A673 (cell line): ENCODE results near the gene PCDHGB4. TPM values are rescaled to one million over a fixed set of nuclear protein-coding genes. Genes with fewer than 3 reads are reported as not detected.
A peak's percentile ranks its signal among the peaks of the same experiment; 100 is the strongest.

Experiments
- BruUV-seq: library from RNA; stranded (reverse); fragments of 400-500 nt; replicated peaks from 2 replicates; lab custom pipeline; 2021; lab: Mats Ljungman, UMichigan
- CTCF ChIA-PET: fragments of 300-600 bp; sonication (Branson Sonifier 250); formaldehyde crosslinking; loops from one replicate; lab custom pipeline; 2022; ENCODE audit warnings: antibody characterized with exemption; lab: Charles Lee
- POLR2A ChIA-PET: fragments of 300-600 bp; sonication (Branson Sonifier 250); formaldehyde crosslinking; loops from one replicate; lab custom pipeline; 2022; ENCODE audit warnings: antibody characterized with exemption; ENCODE audit not compliant: low non-redundant PET; lab: Charles Lee
- DNase-seq: peaks from one replicate; pipeline ENCODE4 v3.0.0-alpha.2; 2015; ENCODE audit warnings: low spot score
- H3K27ac ChIP-seq: fragments of 200-600 bp; sonication (generic); 2 replicates; pipeline ENCODE4 v1.5.1; 2016; ENCODE audit warnings: mixed run types, low read depth, mild to moderate bottlenecking, mixed read lengths, antibody characterized with exemption, low read length; ENCODE audit not compliant: poor library complexity, severe bottlenecking
- H3K27me3 ChIP-seq: fragments of 200-600 bp; sonication (generic); replicated peaks from 2 replicates; pipeline ENCODE4 v1.6.1; 2017; ENCODE audit warnings: mixed run types, low read depth, mild to moderate bottlenecking, mixed read lengths, antibody characterized with exemption, low read length; ENCODE audit not compliant: insufficient read depth, poor library complexity
- H3K36me3 ChIP-seq: fragments of 200-600 bp; sonication (generic); 2 replicates; pipeline ENCODE4 v1.6.1; 2016; ENCODE audit warnings: mixed run types, mild to moderate bottlenecking, mixed read lengths, antibody characterized with exemption, low read length; ENCODE audit not compliant: insufficient read depth, poor library complexity, severe bottlenecking
- H3K4me1 ChIP-seq: fragments of 200-600 bp; sonication (generic); 2 replicates; pipeline ENCODE4 v1.6.1; 2017; ENCODE audit warnings: mixed run types, mild to moderate bottlenecking, mixed read lengths, antibody characterized with exemption, low read length; ENCODE audit not compliant: insufficient read depth, poor library complexity, severe bottlenecking
- H3K4me3 ChIP-seq: fragments of 200-600 bp; sonication (generic); 2 replicates; pipeline ENCODE4 v1.5.1; 2016; ENCODE audit warnings: low read depth, mixed run types, mild to moderate bottlenecking, mixed read lengths, low read length; ENCODE audit not compliant: poor library complexity, severe bottlenecking
- H3K9me3 ChIP-seq: fragments of 200-600 bp; sonication (generic); 2 replicates; pipeline ENCODE4 v1.6.1; 2016; ENCODE audit warnings: mixed run types, low read depth, mild to moderate bottlenecking, mixed read lengths, antibody characterized with exemption, low read length; ENCODE audit not compliant: poor library complexity, severe bottlenecking
- CTCF ChIP-seq: fragments of 300-800, 200-600 bp; sonication (generic); conservative IDR thresholded peaks from 2 replicates; pipeline ENCODE4 v1.5.1; 2017; ENCODE audit warnings: low read depth, mild to moderate bottlenecking, antibody characterized with exemption, low read length, moderate library complexity, mixed read lengths
- EZH2 ChIP-seq: fragments of 200-600 bp; sonication (generic); IDR thresholded peaks from 2 replicates; pipeline ENCODE4 v1.6.1; 2017; ENCODE audit warnings: borderline replicate concordance, low read depth, mild to moderate bottlenecking, mixed read lengths, antibody characterized with exemption, low read length; ENCODE audit not compliant: poor library complexity, severe bottlenecking
- intact Hi-C: fragments of 100-400 bp; cut with micrococcal nuclease; formaldehyde crosslinking; loops from one replicate; pipeline ENCODE4 v1.10.0; 2022; ENCODE audit not compliant: unreplicated experiment
- total RNA-seq: library from RNA; stranded (reverse); gene quantifications from 2 replicates; pipeline ENCODE4 v1.2.3, GENCODE V29; 2021

PCDHGB4 gene
- total RNA-seq, 1 experiment from 2014 or later = 2.5 TPM

- H3K27ac ChIP-seq = no peak overlapping the region
- CTCF ChIA-PET = no interaction called here
- H3K4me3 ChIP-seq = no peak overlapping the region
- no TSS peak for BruUV-seq
- no peak for DNase-seq
- no peaks in the 10 kb centered on the region for H3K36me3 ChIP-seq
- no peaks in the 10 kb centered on the region for H3K27me3 ChIP-seq
- peaks cover 47% of the 10 kb centered on the region for H3K9me3 ChIP-seq
- no peak for TF ChIP-seq EZH2
- no peak for TF ChIP-seq CTCF
- intact Hi-C loops = no loop called here
- no peaks in the 10 kb centered on the region for H3K4me1 ChIP-seq
- POLR2A ChIA-PET = no interaction called here
Observed at GRCh38 chr5:141360685-141361084, 26.8 kb upstream of the PCDHGB4 start.

- H3K4me3 ChIP-seq = no peak overlapping the region
- ChIA-PET POLR2A (no interaction called here), CTCF (no interaction called here)
- no peak for DNase-seq
- no peaks in the 10 kb centered on the region for H3K27me3 ChIP-seq
- BruUV-seq = no TSS peak
- H3K4me1 ChIP-seq = no peaks in the 10 kb centered on the region
- H3K27ac ChIP-seq = no peak overlapping the region
- H3K36me3 ChIP-seq = no peaks in the 10 kb centered on the region
- TF ChIP-seq CTCF (no peak), EZH2 (no peak)
- peaks cover 53% of the 10 kb centered on the region for H3K9me3 ChIP-seq
- intact Hi-C loops = no loop called here
Observed at GRCh38 chr5:141362719-141363118, 24.8 kb upstream of the PCDHGB4 start.

GRCh38 chr5:141363952-141364660, 23.4 kb upstream of the PCDHGB4 start, which contains the start of gene PCDHGA5:
TSS of gene PCDHGA5 (plus strand) at chr5:141364162. CDS start at chr5:141364331, 169 bp downstream.
- Histone ChIP-seq H3K4me3 (no peak within 1 kb of the TSS), H3K27ac (no peak within 1 kb of the TSS), H3K36me3 (no peaks in the 10 kb centered on the region), H3K9me3 (peaks cover 50% of the 10 kb centered on the region), H3K27me3 (no peaks in the 10 kb centered on the region), H3K4me1 (no peaks in the 10 kb centered on the region)
- DNase-seq = no peak
- no peak for TF ChIP-seq EZH2
- TF ChIP-seq CTCF = 0 out of 2 replicates have a peak, but pooled peaks have one; percentile 15
- POLR2A ChIA-PET = no interaction called here
- intact Hi-C loops = no loop called here
- CTCF ChIA-PET = no interaction called here
- no TSS peak for BruUV-seq
